ENCODE data around the gene GNPNAT1. TPM values are rescaled to one million over a fixed set of nuclear protein-coding genes. Genes with fewer than 3 reads are reported as not detected.

The GNPNAT1 gene
- total and polyA plus RNA-seq, 2 experiments from 2014 or later: 44.4 to 68.7 TPM

DNA sequence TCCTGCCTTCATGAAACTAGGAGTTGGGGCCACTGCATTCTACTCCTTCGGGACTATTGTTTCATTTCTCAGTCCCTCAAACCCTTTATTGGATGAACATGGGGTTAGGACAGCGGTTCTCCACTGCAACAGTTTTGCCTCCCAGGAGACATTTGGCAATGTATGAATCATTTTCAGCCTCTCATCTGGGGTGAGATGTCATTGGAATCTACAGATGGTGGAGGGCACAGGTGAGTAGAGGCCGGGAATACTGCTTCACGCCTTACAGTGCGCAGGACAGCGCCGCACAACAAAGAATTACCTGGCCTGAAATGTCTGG is 649 bp upstream of the GNPNAT1 start (continued):
- no peak for TF ChIP-seq ZNF462 (CRISPR knock-in tag; IDR thresholded peaks at IDR 0.05)
- TF ChIP-seq ZNF114 (CRISPR knock-in tag; IDR thresholded peaks at IDR 0.05): no peak
- no peak for TF ChIP-seq NANOG (IDR thresholded peaks at IDR 0.05; ENCODE audit: borderline replicate concordance)
- TF ChIP-seq ZNF331 (CRISPR knock-in tag; IDR thresholded peaks at IDR 0.05; ENCODE audit: low read depth): no peak

DNA sequence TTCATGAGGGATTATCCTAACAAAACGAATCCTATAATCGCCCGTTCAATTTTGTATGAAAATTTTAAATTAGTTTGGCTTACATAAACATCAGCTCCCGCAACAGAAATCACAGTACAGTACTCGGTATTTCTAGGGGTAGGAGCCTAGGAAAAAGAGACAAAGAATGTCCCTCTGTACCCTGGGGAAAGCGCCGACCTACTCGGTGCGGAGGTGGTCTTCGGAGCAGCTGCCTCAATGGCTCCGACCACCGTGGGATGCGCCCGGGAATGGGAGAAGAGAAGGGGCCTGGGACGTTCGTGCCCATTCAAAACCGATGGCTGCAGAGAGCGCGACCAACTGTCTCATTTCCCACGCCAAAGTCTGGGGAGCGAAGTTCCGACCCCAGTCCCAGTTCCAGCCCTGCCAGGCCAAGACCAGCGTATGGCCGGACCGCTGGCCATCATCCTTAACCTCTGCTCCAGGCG is 618 bp downstream of the GNPNAT1 start:
- H4K20me1 ChIP-seq (replicated peaks; ENCODE audit: insufficient read depth): peaks cover 6% of the 10 kb centered on the region; the same call in 1 of the 2 replicates
- peaks cover 49% of the 10 kb centered on the region for H3K79me2 ChIP-seq (replicated peaks; ENCODE audit: insufficient read depth)
- no peak overlapping the region for H3K27ac ChIP-seq (ENCODE audit: low read depth)
- peak overlapping the region; percentile 0; the same call in 1 of the 2 replicates for H2AFZ ChIP-seq
- Mint-ChIP-seq H3K27me3 (ENCODE audit: insufficient read depth, low read depth, poor library complexity) (peaks cover 3% of the 10 kb centered on the region), H3K4me3 (peak overlapping the region; percentile 84), H3K36me3 (ENCODE audit: low read depth) (peaks cover 5% of the 10 kb centered on the region; the same call in 2 of the 3 replicates), H3K4me1 (peaks cover 15% of the 10 kb centered on the region), H3K9me3 (no peaks in the 10 kb centered on the region; the same call in 2 of the 3 replicates), H3K27ac (peak overlapping the region; percentile 55)
- DNase-seq (ENCODE audit: low spot score) (no peak), ATAC-seq (peak; percentile 58)
- H3K4me2 ChIP-seq: peak overlapping the region; percentile 80
- no peaks in the 10 kb centered on the region for H3F3A ChIP-seq (replicated peaks; ENCODE audit: low read depth)
- no peaks in the 10 kb centered on the region for H3K36me3 ChIP-seq (ENCODE audit: insufficient read depth)
- peak overlapping the region; percentile 68 for H3K4me3 ChIP-seq
- H3K27me3 ChIP-seq (ENCODE audit: insufficient read depth): no peaks in the 10 kb centered on the region
- no peaks in the 10 kb centered on the region for H3K9me2 ChIP-seq (ENCODE audit: insufficient read depth)
- TF ChIP-seq, protein P1, sequence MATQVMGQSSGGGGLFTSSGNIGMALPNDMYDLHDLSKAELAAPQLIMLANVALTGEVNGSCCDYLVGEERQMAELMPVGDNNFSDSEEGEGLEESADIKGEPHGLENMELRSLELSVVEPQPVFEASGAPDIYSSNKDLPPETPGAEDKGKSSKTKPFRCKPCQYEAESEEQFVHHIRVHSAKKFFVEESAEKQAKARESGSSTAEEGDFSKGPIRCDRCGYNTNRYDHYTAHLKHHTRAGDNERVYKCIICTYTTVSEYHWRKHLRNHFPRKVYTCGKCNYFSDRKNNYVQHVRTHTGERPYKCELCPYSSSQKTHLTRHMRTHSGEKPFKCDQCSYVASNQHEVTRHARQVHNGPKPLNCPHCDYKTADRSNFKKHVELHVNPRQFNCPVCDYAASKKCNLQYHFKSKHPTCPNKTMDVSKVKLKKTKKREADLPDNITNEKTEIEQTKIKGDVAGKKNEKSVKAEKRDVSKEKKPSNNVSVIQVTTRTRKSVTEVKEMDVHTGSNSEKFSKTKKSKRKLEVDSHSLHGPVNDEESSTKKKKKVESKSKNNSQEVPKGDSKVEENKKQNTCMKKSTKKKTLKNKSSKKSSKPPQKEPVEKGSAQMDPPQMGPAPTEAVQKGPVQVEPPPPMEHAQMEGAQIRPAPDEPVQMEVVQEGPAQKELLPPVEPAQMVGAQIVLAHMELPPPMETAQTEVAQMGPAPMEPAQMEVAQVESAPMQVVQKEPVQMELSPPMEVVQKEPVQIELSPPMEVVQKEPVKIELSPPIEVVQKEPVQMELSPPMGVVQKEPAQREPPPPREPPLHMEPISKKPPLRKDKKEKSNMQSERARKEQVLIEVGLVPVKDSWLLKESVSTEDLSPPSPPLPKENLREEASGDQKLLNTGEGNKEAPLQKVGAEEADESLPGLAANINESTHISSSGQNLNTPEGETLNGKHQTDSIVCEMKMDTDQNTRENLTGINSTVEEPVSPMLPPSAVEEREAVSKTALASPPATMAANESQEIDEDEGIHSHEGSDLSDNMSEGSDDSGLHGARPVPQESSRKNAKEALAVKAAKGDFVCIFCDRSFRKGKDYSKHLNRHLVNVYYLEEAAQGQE (IDR thresholded peaks at IDR 0.05; ENCODE audit: unreplicated experiment): no peak
- TF ChIP-seq EZH2 (IDR thresholded peaks at IDR 0.05; ENCODE audit: low read depth, unreplicated experiment) (no peak), STAT1 (IDR thresholded peaks at IDR 0.05; ENCODE audit: unreplicated experiment) (no peak)
- H3K4me1 ChIP-seq (ENCODE audit: insufficient read depth): peaks cover 19% of the 10 kb centered on the region
